ENCODE data around the gene UBE3C.

GRCh38 chr7:157177333-157177982, 38.7 kb downstream of the UBE3C start:
- TF ChIP-seq MED1 (CRISPR knock-in tag; IDR thresholded peaks at IDR 0.05) (no peak), ZNF678 (CRISPR knock-in tag; IDR thresholded peaks at IDR 0.05) (no peak)

Data from HepG2 (cell line).